ENCODE measurements around the gene RASSF3.

DNA sequence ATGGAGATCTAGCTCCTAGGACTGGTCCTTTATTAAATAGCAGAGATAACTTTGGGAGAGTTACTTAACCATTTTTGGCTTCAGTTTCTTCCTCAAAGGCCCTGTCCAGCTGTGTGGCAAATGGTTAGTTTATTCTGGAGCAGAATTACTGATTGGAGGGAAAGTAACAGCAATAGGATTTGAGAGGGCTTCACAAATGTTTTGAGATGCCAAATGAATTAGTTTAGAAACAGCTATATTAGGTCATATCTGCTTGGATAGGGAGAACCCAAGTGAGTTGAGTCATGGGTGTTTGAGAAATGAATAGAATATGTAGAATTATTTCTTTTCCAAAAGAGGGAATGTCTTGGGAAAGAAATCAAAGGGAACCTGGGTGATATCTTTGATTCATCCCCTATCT lies 17.5 kb downstream of the RASSF3 start:
- TF ChIP-seq, protein P1, sequence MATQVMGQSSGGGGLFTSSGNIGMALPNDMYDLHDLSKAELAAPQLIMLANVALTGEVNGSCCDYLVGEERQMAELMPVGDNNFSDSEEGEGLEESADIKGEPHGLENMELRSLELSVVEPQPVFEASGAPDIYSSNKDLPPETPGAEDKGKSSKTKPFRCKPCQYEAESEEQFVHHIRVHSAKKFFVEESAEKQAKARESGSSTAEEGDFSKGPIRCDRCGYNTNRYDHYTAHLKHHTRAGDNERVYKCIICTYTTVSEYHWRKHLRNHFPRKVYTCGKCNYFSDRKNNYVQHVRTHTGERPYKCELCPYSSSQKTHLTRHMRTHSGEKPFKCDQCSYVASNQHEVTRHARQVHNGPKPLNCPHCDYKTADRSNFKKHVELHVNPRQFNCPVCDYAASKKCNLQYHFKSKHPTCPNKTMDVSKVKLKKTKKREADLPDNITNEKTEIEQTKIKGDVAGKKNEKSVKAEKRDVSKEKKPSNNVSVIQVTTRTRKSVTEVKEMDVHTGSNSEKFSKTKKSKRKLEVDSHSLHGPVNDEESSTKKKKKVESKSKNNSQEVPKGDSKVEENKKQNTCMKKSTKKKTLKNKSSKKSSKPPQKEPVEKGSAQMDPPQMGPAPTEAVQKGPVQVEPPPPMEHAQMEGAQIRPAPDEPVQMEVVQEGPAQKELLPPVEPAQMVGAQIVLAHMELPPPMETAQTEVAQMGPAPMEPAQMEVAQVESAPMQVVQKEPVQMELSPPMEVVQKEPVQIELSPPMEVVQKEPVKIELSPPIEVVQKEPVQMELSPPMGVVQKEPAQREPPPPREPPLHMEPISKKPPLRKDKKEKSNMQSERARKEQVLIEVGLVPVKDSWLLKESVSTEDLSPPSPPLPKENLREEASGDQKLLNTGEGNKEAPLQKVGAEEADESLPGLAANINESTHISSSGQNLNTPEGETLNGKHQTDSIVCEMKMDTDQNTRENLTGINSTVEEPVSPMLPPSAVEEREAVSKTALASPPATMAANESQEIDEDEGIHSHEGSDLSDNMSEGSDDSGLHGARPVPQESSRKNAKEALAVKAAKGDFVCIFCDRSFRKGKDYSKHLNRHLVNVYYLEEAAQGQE (IDR thresholded peaks at IDR 0.05; ENCODE audit: unreplicated experiment): no peak
- TF ChIP-seq STAT1 (IDR thresholded peaks at IDR 0.05; ENCODE audit: unreplicated experiment): no peak
- TF ChIP-seq, protein P2, sequence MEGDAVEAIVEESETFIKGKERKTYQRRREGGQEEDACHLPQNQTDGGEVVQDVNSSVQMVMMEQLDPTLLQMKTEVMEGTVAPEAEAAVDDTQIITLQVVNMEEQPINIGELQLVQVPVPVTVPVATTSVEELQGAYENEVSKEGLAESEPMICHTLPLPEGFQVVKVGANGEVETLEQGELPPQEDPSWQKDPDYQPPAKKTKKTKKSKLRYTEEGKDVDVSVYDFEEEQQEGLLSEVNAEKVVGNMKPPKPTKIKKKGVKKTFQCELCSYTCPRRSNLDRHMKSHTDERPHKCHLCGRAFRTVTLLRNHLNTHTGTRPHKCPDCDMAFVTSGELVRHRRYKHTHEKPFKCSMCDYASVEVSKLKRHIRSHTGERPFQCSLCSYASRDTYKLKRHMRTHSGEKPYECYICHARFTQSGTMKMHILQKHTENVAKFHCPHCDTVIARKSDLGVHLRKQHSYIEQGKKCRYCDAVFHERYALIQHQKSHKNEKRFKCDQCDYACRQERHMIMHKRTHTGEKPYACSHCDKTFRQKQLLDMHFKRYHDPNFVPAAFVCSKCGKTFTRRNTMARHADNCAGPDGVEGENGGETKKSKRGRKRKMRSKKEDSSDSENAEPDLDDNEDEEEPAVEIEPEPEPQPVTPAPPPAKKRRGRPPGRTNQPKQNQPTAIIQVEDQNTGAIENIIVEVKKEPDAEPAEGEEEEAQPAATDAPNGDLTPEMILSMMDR (conservative IDR thresholded peaks at IDR 0.05; ENCODE audit: low read depth in 2 of 2): no peak
- no peak for TF ChIP-seq EZH2phosphoT487 (IDR thresholded peaks at IDR 0.05; ENCODE audit: unreplicated experiment)
- no peak for TF ChIP-seq NANOG (IDR thresholded peaks at IDR 0.05; ENCODE audit: borderline replicate concordance)
- TF ChIP-seq EZH2 (IDR thresholded peaks at IDR 0.05; ENCODE audit: low read depth, unreplicated experiment): no peak
- no peak for TF ChIP-seq POLR2AphosphoS5 (IDR thresholded peaks at IDR 0.05; ENCODE audit: low read depth)
- TF ChIP-seq ZNF331 (CRISPR knock-in tag; IDR thresholded peaks at IDR 0.05; ENCODE audit: low read depth): no peak
- no peak for TF ChIP-seq CREB1 (CRISPR knock-in tag; IDR thresholded peaks at IDR 0.05; ENCODE audit: low read depth)
- TF ChIP-seq, protein P3, sequence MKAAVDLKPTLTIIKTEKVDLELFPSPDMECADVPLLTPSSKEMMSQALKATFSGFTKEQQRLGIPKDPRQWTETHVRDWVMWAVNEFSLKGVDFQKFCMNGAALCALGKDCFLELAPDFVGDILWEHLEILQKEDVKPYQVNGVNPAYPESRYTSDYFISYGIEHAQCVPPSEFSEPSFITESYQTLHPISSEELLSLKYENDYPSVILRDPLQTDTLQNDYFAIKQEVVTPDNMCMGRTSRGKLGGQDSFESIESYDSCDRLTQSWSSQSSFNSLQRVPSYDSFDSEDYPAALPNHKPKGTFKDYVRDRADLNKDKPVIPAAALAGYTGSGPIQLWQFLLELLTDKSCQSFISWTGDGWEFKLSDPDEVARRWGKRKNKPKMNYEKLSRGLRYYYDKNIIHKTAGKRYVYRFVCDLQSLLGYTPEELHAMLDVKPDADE (IDR thresholded peaks at IDR 0.05): no peak
